Measurements from ENCODE around the gene TRIM38. TPM values are rescaled to one million over a fixed set of nuclear protein-coding genes. Genes with fewer than 3 reads are reported as not detected.

Gene TRIM38
- total and polyA plus RNA-seq, 2 of the 13 experiments (the other 11 are each of a cell fraction or from before 2014, with no cell fraction given), result 2.5 to 3.1 TPM

DNA sequence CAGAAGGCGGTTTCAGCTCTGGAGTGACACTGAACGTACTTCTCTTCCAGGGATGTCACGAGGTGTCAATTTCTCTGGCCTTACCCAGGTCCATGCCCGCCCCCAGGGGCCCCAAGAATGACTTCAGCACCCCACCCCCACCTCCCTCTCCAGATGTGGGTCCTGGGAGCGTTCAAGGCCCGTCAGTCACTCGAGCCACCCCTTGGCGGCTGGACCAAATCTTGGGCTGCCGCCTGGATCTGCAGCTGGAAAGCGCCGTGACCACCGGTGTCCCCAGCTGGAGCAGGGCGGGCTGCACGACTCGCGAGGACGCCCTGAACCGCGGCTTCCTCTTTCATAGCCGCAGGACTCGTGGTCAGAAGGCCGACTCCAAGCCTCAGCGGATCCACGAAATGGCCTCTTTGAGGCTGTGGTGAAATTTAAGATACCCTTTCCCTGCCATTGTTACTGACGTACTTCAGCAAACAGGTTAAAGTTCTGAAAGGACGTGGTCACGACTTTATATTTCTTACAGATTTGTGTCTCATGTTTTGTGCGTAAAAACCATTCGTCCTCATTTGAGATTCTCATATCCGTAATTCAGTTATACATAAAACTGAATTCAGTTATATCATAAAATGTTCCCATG, 29.3 kb downstream of the TRIM38 start:
- TSS peak; percentile 43 for BruUV-seq (replicated peaks)
- Histone ChIP-seq H3K79me2 (ENCODE audit: insufficient read depth, low read length) (peaks cover 2% of the 10 kb centered on the region), H3K4me3 (replicated peaks in 1 of 3; ENCODE audit: insufficient read depth in 1 of 3, low read depth in 2 of 3, low read length in 3 of 3) (peak overlapping the region; percentile 81 to 88 (median 81)), H3K27me3 (ENCODE audit: control insufficient read depth in 1 of 2, insufficient read depth in 2 of 2, low read length in 2 of 2) (no peaks in the 10 kb centered on the region), H2AFZ (ENCODE audit: low read length) (peak overlapping the region; percentile 35), H3K4me1 (ENCODE audit: insufficient read depth, low read length) (peaks cover 25% of the 10 kb centered on the region), H3K27ac (ENCODE audit: extremely low read length, insufficient read depth, low read length) (peak overlapping the region; percentile 90), H3K36me3 (replicated peaks in 1 of 2; ENCODE audit: control insufficient read depth in 1 of 2, insufficient read depth in 2 of 2, low read length in 2 of 2) (no peaks in the 10 kb centered on the region), H3K4me2 (ENCODE audit: low read depth, low read length) (peak overlapping the region; percentile 85), H3K9me3 (ENCODE audit: low read length) (no peaks in the 10 kb centered on the region), H3K9ac (ENCODE audit: insufficient read depth, low read depth, low read length) (peak overlapping the region; percentile 79), H4K20me1 (ENCODE audit: insufficient read depth, low read length) (no peaks in the 10 kb centered on the region)
- FAIRE-seq (no peak), DNase-seq (ENCODE audit: low spot score) (peak; percentile 64), ATAC-seq (peak; percentile 78)
- 2% methylated on average over 28 of the region's 30 CpGs for WGBS (ENCODE audit: low lambda C conversion rate)
- POLR2A ChIA-PET, result interaction anchor here (0.6 to 3.0 kb wide), 32 partner anchors 11 to 1846 kb away, joined by 3 to 44 read pairs (median 6); partner anchors contain the start of genes CARMIL1 and TRIM38
- intact Hi-C loops (cut with micrococcal nuclease; ENCODE audit: unreplicated experiment) (loop anchor here (2.0 to 5.0 kb wide), 5 partner anchors 29 to 100 kb away; partner anchors contain the start of gene TRIM38), in situ Hi-C loops (cut with HindIII; ENCODE audit: extremely low pct_ligation_motif_present, low pct_unique_long_range_greater_than_20kb) (no loop called here)
- CTCF ChIA-PET (ENCODE audit: low intra/inter-chr PET ratio, low total read pairs), result interaction anchor here (1.2 to 2.1 kb wide), 3 partner anchors 11 to 63 kb away, joined by 3 to 11 read pairs (median 3); no protein-coding TSS in a partner anchor
- TF ChIP-seq HMG20B (CRISPR knock-in tag; conservative IDR thresholded peaks at IDR 0.05) (peak; percentile 80; the same call in 1 of the 2 replicates), SSRP1 (CRISPR knock-in tag; IDR thresholded peaks at IDR 0.05) (no peak), NFATC3 (CRISPR knock-in tag; IDR thresholded peaks at IDR 0.05) (no peak), ZBTB1 (CRISPR knock-in tag; IDR thresholded peaks at IDR 0.05; ENCODE audit: borderline replicate concordance) (no peak), PPARG (CRISPR knock-in tag; conservative IDR thresholded peaks at IDR 0.05) (no peak), HNRNPUL1 (IDR thresholded peaks at IDR 0.05; ENCODE audit: low read depth, low read length) (no peak), ATM (IDR thresholded peaks at IDR 0.05; ENCODE audit: borderline replicate concordance) (no peak), EED (CRISPR knock-in tag; IDR thresholded peaks at IDR 0.05) (no peak), ZNF83 (CRISPR knock-in tag; IDR thresholded peaks at IDR 0.05; ENCODE audit: borderline replicate concordance) (0 out of 2 replicates have a peak, but pooled peaks have one; percentile 72)
- TF ChIP-seq, protein P1, sequence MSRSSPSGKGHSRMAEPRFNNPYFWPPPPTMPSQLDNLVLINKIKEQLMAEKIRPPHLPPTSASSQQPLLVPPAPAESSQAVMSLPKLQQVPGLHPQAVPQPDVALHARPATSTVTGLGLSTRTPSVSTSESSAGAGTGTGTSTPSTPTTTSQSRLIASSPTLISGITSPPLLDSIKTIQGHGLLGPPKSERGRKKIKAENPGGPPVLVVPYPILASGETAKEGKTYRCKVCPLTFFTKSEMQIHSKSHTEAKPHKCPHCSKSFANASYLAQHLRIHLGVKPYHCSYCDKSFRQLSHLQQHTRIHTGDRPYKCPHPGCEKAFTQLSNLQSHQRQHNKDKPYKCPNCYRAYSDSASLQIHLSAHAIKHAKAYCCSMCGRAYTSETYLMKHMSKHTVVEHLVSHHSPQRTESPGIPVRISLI (CRISPR knock-in tag; IDR thresholded peaks at IDR 0.05; ENCODE audit: borderline replicate concordance), result no peak
- TF ChIP-seq, protein P2, sequence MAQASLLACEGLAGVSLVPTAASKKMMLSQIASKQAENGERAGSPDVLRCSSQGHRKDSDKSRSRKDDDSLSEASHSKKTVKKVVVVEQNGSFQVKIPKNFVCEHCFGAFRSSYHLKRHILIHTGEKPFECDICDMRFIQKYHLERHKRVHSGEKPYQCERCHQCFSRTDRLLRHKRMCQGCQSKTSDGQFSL (CRISPR knock-in tag; IDR thresholded peaks at IDR 0.05), result no peak
- TF ChIP-seq, protein P3, sequence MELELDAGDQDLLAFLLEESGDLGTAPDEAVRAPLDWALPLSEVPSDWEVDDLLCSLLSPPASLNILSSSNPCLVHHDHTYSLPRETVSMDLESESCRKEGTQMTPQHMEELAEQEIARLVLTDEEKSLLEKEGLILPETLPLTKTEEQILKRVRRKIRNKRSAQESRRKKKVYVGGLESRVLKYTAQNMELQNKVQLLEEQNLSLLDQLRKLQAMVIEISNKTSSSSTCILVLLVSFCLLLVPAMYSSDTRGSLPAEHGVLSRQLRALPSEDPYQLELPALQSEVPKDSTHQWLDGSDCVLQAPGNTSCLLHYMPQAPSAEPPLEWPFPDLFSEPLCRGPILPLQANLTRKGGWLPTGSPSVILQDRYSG (CRISPR knock-in tag; IDR thresholded peaks at IDR 0.05), result 0 out of 2 replicates have a peak, but pooled peaks have one; percentile 26
- TF ChIP-seq, protein P4, sequence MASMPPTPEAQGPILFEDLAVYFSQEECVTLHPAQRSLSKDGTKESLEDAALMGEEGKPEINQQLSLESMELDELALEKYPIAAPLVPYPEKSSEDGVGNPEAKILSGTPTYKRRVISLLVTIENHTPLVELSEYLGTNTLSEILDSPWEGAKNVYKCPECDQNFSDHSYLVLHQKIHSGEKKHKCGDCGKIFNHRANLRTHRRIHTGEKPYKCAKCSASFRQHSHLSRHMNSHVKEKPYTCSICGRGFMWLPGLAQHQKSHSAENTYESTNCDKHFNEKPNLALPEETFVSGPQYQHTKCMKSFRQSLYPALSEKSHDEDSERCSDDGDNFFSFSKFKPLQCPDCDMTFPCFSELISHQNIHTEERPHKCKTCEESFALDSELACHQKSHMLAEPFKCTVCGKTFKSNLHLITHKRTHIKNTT (CRISPR knock-in tag; IDR thresholded peaks at IDR 0.05), result 0 out of 2 replicates have a peak, but pooled peaks have one; percentile 60
- TF ChIP-seq, protein P5, sequence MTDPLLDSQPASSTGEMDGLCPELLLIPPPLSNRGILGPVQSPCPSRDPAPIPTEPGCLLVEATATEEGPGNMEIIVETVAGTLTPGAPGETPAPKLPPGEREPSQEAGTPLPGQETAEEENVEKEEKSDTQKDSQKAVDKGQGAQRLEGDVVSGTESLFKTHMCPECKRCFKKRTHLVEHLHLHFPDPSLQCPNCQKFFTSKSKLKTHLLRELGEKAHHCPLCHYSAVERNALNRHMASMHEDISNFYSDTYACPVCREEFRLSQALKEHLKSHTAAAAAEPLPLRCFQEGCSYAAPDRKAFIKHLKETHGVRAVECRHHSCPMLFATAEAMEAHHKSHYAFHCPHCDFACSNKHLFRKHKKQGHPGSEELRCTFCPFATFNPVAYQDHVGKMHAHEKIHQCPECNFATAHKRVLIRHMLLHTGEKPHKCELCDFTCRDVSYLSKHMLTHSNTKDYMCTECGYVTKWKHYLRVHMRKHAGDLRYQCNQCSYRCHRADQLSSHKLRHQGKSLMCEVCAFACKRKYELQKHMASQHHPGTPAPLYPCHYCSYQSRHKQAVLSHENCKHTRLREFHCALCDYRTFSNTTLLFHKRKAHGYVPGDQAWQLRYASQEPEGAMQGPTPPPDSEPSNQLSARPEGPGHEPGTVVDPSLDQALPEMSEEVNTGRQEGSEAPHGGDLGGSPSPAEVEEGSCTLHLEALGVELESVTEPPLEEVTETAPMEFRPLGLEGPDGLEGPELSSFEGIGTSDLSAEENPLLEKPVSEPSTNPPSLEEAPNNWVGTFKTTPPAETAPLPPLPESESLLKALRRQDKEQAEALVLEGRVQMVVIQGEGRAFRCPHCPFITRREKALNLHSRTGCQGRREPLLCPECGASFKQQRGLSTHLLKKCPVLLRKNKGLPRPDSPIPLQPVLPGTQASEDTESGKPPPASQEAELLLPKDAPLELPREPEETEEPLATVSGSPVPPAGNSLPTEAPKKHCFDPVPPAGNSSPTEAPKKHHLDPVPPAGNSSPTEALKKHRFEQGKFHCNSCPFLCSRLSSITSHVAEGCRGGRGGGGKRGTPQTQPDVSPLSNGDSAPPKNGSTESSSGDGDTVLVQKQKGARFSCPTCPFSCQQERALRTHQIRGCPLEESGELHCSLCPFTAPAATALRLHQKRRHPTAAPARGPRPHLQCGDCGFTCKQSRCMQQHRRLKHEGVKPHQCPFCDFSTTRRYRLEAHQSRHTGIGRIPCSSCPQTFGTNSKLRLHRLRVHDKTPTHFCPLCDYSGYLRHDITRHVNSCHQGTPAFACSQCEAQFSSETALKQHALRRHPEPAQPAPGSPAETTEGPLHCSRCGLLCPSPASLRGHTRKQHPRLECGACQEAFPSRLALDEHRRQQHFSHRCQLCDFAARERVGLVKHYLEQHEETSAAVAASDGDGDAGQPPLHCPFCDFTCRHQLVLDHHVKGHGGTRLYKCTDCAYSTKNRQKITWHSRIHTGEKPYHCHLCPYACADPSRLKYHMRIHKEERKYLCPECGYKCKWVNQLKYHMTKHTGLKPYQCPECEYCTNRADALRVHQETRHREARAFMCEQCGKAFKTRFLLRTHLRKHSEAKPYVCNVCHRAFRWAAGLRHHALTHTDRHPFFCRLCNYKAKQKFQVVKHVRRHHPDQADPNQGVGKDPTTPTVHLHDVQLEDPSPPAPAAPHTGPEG (CRISPR knock-in tag; IDR thresholded peaks at IDR 0.05), result no peak
